Glomerular endothelial cell (primary cell): ENCODE data around the gene KRT14. TPM values are rescaled to one million over a fixed set of nuclear protein-coding genes. Genes with fewer than 3 reads are reported as not detected.
"Not testable (repeated sequence)": the region's sequence is repeated elsewhere in the genome, so short reads cannot be mapped to it uniquely, and the experiment has no call there.

ENCODE experiments used
- DNase-seq: peaks from one replicate; pipeline ENCODE4 v3.0.0-alpha.2; 2011; ENCODE audit warnings: low read depth, low spot score; ENCODE audit errors: extremely low read depth
- total RNA-seq: library from RNA; depleted of rRNA; stranded (reverse); fragments of >200 nt; gene quantifications from 2 replicates; pipeline ENCODE4 v1.2.3, GENCODE V29; 2015

Gene KRT14
- total RNA-seq, 1 donor from 2014 or later, result not detected

- DNase-seq, result not testable (repeated sequence)
Observed at GRCh38 chr17:41610061-41610517, 23.4 kb upstream of the KRT14 start.

DNA sequence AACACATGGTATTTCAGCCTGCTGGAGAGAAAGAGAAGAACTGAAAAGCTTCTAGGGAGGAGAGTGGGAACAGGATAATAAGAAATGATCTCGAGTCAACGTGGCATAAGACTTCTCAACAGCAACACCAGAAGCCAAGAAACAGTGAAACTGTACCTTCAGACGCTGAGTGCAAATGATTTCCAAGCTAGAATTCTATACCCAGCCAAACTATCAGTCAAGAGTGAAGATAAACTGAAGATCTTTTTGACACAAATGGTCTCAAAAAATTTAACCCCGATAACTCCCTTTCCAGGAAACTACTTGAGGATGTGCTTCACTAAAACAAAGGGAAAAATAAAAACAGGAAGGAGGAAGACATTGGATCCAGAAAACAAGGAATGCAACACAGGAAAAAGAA, 20.2 kb upstream of the KRT14 start:
- DNase-seq, result not testable (repeated sequence)

DNA sequence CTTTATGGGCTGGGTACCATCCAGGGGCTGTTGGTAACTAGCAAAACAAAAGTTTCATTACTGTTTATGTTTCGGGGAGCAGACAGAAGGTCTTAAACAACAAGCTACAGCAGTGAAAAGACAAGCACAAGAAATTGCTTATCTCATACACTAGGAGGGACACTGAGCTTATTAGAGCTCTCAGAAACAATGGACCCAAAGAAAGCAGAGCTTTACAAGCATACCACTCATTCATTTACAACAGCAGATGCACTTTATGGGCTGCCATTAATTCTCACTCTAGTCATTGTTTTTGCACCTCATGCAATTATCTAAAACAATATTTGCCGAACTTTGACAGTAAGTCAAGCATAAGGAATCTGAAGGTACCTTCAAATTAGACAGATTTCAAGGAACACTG, 15.8 kb upstream of the KRT14 start:
- no peak for DNase-seq

DNA sequence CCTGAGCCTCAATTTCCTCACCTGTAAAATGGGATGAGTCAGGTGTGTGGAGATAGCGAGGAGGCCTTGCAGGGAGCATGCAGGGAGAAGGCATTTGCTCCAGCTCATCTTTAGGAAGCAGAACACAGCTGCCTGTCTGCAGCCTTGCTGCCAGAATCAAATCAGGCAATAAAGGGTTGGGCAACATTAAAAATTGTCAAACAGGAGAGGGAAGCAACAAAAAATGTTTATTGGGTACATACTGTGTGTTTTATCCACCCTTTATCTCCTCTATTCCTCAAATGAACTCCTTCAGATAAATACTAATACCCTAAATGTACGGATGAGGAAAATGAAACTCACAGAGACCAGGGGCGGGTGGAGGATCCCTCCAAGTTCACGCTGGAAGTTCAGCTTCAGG, 13.6 kb upstream of the KRT14 start:
- no peak for DNase-seq

DNA sequence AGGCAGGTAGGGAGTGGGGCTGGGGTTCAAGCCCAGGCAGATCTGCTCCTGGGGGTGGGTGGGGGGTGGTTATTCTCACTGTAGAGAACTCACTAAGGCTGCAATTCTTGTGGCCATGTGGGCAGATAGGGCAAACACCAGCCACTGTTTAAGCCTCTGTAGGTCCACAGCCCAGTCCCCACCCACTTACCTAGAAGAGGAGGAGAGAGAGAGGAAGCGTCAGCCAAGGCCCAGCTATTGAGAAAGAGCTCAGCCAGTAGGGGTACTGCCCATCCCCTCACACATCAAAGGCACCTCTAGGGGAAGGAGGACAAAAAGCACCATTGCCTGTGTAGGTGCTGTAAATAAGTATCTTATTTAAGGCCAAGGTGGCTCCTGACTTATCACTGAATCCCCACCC, 13.0 kb upstream of the KRT14 start:
- no peak for DNase-seq

- no peak for DNase-seq
Observed at GRCh38 chr17:41595585-41595984, 8.9 kb upstream of the KRT14 start.

DNA sequence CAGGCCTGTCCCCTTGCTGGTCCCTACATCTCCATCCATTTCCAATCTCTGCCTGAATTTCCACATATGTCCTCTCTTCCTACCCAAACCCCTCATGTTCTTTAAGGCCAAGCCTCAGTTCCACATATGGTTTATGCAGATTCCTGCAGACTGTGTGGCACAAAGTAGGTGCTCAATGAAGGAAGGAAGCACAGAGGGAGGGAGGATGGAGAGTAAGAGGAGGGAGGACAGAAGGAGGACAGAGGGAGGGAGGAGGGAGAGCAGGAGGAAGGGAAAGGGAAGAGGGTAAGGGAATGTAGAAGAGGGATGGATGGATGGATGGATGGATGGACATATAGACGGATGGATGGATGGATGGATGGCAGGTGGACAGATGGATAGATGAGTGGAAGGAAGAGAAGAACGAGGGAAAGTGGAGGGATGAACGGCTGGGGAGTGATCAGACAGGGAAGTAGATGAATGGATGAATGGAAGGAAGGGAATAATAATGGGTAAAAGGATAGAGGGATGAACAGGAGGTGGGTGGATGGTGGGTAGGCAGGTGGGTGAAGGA, 7.7 kb upstream of the KRT14 start:
- no peak for DNase-seq

DNA sequence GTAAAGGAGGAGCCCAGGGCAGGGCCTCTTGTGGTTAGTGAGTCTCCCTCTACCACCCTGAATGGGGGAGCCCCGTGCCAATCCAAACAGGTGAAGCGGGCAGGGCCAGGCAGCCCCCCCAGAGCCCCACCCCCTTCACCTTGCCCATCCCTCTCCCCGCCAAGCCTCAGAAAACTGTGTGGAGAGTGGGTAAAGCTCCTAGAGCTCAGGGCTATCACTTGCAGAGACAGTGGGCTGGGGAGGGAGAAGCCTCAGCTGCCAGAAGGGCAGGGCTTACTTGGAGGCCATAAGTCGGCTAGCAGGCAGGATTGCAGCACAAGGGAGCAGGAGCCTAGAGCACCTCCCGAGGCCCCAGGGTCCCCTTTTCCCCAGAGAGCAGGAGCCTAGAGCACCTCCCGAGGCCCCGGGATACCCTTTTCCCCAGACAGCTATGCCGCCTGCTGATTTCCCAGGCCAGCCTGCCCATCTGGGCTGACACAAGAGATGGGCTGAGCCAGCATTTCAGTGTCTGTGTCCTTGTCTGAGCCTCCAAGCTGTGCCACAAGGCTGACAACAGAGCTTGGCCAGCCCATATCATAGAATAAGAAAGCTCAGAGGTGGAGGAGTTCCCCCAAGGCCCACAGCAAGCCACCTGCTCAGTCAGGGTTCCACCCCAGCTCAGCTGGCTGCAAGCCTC, 6.7 kb upstream of the KRT14 start:
- no peak for DNase-seq

DNA sequence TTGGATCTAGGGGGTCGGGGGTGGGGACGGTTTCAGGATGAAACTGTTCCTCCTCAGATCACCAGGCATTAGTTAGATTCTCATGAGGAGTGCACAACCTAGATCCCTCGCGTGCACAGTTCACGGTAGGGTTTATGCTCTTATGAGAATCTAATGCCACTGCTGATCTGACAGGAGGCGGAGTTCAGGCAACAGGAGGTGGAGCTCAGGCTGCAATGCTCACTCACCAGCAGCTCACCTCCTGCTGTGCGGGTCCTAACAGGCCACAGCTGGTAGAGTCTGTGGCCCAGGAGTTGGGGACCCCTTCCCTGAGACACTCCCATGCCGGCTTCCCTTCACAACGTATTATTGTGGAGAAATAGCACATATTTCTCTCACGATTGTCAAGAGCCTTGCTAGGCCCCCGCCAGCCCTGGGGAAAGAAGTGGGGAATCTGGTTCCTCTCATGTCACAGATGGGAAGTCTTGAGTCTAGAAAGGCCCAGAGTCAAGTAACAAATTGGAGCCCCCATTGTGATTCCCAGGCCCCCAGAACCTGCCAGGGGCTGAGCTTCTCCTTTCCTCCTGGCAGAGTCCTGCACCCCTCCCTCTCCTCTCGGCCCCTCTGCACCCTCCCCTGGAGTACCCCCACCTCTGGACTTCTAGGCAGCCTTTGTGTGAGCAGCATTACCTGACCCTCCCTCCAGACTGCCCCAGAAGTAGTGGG, 6.1 kb upstream of the KRT14 start:
- DNase-seq, result no peak

DNA sequence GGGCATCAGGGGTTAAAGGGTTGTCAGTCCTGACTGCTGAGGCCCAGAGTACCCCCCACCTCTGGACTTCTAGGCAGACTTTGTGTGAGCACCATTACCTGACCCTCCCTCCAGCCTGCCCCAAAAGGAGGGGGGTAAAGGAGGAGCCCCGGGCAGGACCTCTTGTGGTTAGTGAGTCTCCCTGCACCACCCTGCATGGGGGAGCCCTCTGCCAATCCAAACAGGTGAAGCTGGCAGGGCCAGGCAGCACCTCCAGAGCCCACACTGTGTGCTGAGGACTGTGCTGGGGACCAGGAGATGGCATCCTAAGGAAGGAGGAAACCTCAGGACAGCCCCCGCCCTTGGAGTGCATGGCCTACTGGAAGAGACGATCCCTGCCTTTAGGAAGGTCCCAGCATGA, 2.6 kb upstream of the KRT14 start:
- DNase-seq, result no peak

GRCh38 chr17:41588126-41588810, 1.6 kb upstream of the KRT14 start:
- no peak for DNase-seq

DNA sequence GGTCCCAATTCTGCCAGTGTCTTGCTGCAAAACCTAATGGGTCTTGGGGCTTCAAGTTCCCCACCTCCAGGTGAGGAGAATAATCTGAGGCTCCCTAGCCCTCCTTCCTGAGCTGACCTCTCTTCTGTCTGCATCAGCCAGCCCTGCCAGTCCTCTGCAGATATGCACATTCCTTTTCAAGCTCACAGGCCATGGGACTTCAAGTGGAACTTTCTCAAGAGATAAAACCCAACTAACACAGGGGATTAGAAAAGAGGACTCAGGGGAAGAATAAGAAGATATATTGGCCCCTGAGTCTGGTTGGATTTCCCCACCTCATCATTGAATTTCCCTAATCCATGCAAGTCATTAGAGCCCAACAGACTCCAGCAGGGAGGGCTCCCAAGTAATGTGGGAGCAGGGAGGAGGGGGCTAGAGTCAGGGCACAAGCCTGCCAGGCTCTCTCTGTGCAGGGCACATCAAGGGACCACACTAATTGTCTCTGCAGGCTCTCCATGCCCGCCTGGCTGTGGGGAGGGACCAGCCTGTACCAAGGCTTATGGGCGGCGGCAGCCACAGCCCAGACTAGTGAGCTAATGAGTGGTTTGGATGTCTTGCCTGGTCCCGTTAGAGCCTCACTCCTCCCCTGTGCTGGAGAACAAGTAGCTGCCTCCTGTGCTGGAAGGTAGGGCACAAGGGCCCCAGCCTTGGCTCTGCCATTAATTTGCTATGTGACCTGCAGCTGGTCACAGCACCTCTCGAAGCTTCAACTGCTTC, 1.2 kb downstream of the KRT14 start:
- DNase-seq, result no peak

DNA sequence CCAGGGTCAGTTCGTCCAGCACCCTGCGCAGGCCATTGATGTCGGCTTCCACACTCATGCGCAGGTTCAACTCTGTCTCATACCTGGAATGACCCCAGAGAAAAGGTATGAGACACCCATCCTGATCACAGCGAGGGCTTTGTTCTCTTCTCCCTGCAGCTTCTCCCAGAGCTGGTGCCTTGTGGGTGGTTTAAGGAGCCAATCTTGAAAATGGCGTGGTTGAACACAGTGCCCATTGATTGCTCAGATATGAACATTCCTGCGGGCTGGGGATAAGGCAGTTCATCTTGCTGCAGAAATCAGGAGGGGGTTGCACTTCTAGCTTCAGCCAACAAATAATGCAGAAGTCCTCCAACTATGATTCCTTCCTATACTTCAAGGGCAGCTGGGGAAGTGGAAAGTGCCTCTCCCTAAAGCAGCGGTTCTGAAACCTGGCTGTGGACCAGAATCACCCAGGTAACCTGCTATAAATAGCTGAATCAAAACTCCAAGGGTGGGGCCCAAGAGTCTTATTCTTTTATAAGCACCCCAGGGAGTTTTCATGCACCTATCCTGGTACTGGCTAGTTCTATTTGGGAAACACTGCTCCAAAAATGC, 2.3 kb downstream of the KRT14 start:
- not testable (repeated sequence) for DNase-seq

GRCh38 chr17:41583137-41584127, 3.3 kb downstream of the KRT14 start:
- DNase-seq, result no peak

- not testable (repeated sequence) for DNase-seq
Observed at GRCh38 chr17:41582061-41582968, 4.4 kb downstream of the KRT14 start.

DNA sequence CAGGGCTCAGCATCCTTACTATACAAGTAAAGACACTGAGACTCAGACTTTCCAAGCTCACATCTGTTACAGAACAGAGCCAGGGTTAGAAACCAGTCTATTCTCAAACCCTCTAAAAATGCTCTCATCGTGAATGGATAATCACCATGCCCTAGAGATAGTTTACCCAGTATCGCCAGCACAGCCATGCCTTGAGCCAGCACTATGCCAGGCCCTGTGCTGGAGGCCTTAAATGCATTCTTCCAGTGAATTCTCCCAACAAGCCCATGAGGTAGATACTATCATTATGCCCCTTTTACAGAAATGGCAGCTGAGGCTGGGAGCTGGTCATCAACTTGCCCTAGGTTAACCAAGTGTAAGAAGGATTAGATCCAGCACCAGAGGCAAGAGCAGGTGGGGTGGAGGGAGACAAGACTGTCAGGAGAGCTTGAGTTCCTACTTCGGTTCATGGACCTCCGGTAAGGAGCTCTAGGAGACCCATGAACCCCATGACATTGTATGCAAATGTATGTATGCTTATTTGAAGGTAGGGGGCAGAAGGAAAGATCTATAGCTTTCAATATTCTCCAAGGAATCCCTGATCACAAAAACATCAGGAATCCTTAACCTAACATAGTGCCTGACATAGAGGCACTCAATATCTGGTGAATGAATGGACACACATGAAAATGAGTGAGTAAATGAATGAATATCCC, 5.2 kb downstream of the KRT14 start:
- DNase-seq, result no peak

GRCh38 chr17:41580687-41581365, 5.9 kb downstream of the KRT14 start:
- no peak for DNase-seq
